ENCODE measurements around the gene FSD2.

The FSD2 gene

DNA sequence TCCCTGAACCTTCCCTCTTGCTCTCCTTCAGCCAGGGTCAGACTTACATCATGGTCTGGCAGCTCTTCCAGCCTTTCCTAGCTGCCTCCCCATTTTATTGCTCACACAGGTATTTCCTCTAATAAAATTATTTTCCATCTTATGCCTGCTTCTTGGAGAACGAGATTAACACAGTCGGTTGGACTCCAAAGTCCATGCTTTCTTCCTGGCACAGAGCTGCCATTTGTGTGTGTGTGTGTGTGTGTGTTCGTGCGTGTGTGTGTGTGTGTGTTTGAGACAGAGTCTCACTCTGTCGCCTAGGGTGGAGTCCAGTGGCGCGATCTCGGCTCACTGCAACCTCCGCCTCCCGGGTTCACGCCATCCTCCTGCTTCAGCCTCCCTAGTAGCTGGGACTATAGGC lies 15.5 kb downstream of the FSD2 start:
- Histone ChIP-seq H3K36me3 (no peaks in the 10 kb centered on the region), H3K9me3 (no peaks in the 10 kb centered on the region), H3K27me3 (peaks cover 21% of the 10 kb centered on the region), H3K4me3 (ENCODE audit: low read depth, low read length) (no peak overlapping the region), H3K4me1 (no peaks in the 10 kb centered on the region)
- DNase-seq = no peak
- TF ChIP-seq, protein P1, sequence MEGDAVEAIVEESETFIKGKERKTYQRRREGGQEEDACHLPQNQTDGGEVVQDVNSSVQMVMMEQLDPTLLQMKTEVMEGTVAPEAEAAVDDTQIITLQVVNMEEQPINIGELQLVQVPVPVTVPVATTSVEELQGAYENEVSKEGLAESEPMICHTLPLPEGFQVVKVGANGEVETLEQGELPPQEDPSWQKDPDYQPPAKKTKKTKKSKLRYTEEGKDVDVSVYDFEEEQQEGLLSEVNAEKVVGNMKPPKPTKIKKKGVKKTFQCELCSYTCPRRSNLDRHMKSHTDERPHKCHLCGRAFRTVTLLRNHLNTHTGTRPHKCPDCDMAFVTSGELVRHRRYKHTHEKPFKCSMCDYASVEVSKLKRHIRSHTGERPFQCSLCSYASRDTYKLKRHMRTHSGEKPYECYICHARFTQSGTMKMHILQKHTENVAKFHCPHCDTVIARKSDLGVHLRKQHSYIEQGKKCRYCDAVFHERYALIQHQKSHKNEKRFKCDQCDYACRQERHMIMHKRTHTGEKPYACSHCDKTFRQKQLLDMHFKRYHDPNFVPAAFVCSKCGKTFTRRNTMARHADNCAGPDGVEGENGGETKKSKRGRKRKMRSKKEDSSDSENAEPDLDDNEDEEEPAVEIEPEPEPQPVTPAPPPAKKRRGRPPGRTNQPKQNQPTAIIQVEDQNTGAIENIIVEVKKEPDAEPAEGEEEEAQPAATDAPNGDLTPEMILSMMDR (IDR thresholded peaks at IDR 0.05; ENCODE audit: low read depth, low read length) = no peak

DNA sequence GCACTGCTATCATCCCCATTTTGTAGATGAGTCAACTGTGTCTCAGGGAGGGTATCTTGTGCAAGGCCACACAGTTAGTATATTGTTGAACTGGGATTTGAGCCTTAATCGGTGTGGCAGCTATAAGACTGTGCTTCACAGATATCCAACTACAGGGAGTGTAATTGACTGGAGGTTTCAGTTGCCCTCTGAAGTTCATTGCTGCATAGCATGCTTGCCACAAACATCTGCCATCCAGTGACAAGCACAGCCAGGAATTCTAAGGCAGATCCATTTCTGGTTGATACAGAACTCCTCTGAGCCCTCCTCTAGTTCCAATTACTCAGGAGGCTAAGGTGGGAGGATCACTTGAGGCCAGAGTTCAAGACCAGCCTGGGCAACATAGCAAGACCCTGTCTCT lies 16.4 kb downstream of the FSD2 start:
- Histone ChIP-seq H3K27me3 (peaks cover 14% of the 10 kb centered on the region), H3K4me1 (no peaks in the 10 kb centered on the region), H3K36me3 (no peaks in the 10 kb centered on the region), H3K9me3 (no peaks in the 10 kb centered on the region), H3K4me3 (ENCODE audit: low read depth, low read length) (no peak overlapping the region)
- TF ChIP-seq, protein P1 (IDR thresholded peaks at IDR 0.05; ENCODE audit: low read depth, low read length) = no peak
- no peak for DNase-seq

DNA sequence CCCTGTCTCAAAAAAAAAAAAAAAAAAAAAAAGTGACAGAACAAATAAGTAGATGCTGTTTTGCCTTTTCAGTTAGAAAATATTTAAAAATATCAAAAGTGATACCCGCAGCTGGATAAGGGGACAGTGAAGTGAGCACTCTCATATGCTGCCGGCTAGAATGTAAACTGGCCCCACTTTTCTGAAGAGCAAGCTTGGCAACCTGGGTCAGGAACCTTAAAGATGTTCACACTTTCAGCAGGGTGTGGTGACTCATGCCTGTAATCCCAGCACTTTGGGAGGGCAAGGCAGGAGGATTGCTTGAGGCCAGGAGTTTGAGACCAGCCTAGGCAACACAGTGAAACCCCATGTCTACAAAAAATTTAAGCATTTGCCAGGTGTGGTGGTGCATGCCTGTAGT lies 17.4 kb downstream of the FSD2 start:
- DNase-seq = no peak
- no peak overlapping the region for H3K4me3 ChIP-seq (ENCODE audit: low read depth, low read length)
- H3K9me3 ChIP-seq = no peaks in the 10 kb centered on the region
- H3K4me1 ChIP-seq = no peaks in the 10 kb centered on the region
- H3K36me3 ChIP-seq = no peaks in the 10 kb centered on the region
- peaks cover 7% of the 10 kb centered on the region for H3K27me3 ChIP-seq
- TF ChIP-seq, protein P1 (IDR thresholded peaks at IDR 0.05; ENCODE audit: low read depth, low read length) = no peak

DNA sequence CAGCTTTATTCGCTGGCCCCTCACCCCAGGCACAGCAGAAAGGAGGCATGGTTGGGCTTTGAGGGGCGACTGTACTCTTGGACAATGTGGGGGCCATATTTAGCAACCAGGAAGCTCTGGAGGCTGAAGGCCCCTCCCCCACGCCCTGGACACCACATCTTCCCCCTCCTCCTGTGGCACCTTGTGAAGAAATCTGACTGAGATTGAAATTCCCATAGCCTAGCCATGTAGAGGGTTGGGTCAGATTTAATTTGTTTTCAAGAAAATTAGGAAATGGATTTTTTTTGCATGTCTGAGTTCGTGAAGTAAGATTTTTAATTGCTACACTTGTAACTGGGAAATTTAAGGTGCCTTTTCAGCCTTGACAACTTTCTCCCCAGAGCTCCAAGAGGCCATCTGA lies 24.5 kb downstream of the FSD2 start:
- DNase-seq = no peak
- Histone ChIP-seq H3K4me3 (ENCODE audit: low read depth, low read length) (no peak overlapping the region), H3K27me3 (no peaks in the 10 kb centered on the region), H3K9me3 (no peaks in the 10 kb centered on the region), H3K4me1 (no peaks in the 10 kb centered on the region), H3K36me3 (no peaks in the 10 kb centered on the region)
- TF ChIP-seq, protein P1 (IDR thresholded peaks at IDR 0.05; ENCODE audit: low read depth, low read length) = no peak

DNA sequence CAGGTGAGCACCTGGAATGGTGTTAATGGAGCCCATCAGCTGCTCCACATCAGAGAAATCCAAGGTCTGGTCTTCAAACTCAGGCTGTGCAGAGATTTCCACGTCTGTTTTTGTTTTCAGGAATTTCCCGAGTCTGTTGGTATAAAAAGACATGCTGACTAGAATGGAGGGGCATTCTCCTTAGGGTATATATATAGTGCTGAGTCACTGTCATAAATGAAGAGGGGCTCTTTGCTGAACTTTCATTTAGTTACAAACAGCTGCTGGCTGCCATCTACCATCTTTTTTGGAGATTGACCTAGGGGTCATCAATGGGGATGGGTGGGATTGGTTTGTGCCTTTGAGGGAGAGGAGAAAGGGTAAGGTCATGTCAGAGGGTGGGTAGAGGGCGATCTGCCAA lies 27.1 kb downstream of the FSD2 start:
- Histone ChIP-seq H3K27me3 (no peaks in the 10 kb centered on the region), H3K36me3 (no peaks in the 10 kb centered on the region), H3K9me3 (no peaks in the 10 kb centered on the region), H3K4me3 (ENCODE audit: low read depth, low read length) (no peak overlapping the region), H3K4me1 (no peaks in the 10 kb centered on the region)
- DNase-seq = no peak
- TF ChIP-seq, protein P1 (IDR thresholded peaks at IDR 0.05; ENCODE audit: low read depth, low read length) = no peak

DNA sequence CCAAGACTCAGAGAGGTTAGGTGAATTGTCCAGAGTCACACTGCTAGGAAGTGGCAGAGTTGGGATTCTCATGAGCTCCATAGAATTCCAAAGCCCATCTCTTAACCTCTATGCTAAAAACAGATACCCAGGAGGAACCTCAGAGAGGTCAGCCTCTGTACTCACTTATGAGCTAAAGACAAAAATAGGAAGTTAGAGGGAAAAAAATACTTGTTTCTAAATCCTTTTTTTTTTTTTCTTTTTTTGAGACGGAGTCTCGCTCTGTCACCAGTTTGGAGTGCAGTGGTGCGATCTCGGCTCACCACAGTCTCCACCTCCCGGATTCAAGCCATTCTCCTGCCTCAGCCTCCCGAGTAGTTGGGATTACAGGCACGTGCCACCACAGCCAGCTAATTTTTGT lies 31.4 kb downstream of the FSD2 start:
- Histone ChIP-seq H3K4me3 (ENCODE audit: low read depth, low read length) (no peak overlapping the region), H3K36me3 (no peaks in the 10 kb centered on the region), H3K9me3 (no peaks in the 10 kb centered on the region), H3K4me1 (no peaks in the 10 kb centered on the region), H3K27me3 (no peaks in the 10 kb centered on the region)
- TF ChIP-seq, protein P1 (IDR thresholded peaks at IDR 0.05; ENCODE audit: low read depth, low read length) = no peak
- DNase-seq = no peak
